ENCODE measurements around the gene LRRC47. TPM values are rescaled to one million over a fixed set of nuclear protein-coding genes. Genes with fewer than 3 reads are reported as not detected.

The LRRC47 gene
- total RNA-seq, 1 donor from 2014 or later = 55.4 TPM

- H3K4me3 Mint-ChIP-seq = peak overlapping the region; percentile 80
These were observed 51.2 kb downstream of the LRRC47 start for GRCh38 chr1:3745071-3745470.

GRCh38 chr1:3744646-3745045 lies 51.7 kb downstream of the LRRC47 start:
- DNase-seq (ENCODE audit: low spot score in 2 of 2, unreplicated experiment in 2 of 2) = no peak
- Mint-ChIP-seq H3K27me3 (ENCODE audit: low read depth) (peaks cover 8% of the 10 kb centered on the region), H3K27ac (no peak overlapping the region), H3K4me1 (peaks cover 28% of the 10 kb centered on the region), H3K36me3 (peaks cover 7% of the 10 kb centered on the region), H3K4me3 (no peak overlapping the region), H3K9me3 (no peaks in the 10 kb centered on the region)
- TF ChIP-seq, protein P1, sequence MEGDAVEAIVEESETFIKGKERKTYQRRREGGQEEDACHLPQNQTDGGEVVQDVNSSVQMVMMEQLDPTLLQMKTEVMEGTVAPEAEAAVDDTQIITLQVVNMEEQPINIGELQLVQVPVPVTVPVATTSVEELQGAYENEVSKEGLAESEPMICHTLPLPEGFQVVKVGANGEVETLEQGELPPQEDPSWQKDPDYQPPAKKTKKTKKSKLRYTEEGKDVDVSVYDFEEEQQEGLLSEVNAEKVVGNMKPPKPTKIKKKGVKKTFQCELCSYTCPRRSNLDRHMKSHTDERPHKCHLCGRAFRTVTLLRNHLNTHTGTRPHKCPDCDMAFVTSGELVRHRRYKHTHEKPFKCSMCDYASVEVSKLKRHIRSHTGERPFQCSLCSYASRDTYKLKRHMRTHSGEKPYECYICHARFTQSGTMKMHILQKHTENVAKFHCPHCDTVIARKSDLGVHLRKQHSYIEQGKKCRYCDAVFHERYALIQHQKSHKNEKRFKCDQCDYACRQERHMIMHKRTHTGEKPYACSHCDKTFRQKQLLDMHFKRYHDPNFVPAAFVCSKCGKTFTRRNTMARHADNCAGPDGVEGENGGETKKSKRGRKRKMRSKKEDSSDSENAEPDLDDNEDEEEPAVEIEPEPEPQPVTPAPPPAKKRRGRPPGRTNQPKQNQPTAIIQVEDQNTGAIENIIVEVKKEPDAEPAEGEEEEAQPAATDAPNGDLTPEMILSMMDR (IDR thresholded peaks at IDR 0.05; ENCODE audit: unreplicated experiment) = no peak

More at GRCh38 chr1:3745071-3745470, 51.2 kb downstream of the LRRC47 start:
- Mint-ChIP-seq H3K4me1 (peaks cover 28% of the 10 kb centered on the region), H3K9me3 (no peaks in the 10 kb centered on the region), H3K27me3 (ENCODE audit: low read depth) (peaks cover 11% of the 10 kb centered on the region), H3K27ac (no peak overlapping the region), H3K36me3 (peaks cover 7% of the 10 kb centered on the region)
- DNase-seq (ENCODE audit: low spot score in 2 of 2, unreplicated experiment in 2 of 2) = no peak
- TF ChIP-seq, protein P1 (IDR thresholded peaks at IDR 0.05; ENCODE audit: unreplicated experiment) = no peak

DNA sequence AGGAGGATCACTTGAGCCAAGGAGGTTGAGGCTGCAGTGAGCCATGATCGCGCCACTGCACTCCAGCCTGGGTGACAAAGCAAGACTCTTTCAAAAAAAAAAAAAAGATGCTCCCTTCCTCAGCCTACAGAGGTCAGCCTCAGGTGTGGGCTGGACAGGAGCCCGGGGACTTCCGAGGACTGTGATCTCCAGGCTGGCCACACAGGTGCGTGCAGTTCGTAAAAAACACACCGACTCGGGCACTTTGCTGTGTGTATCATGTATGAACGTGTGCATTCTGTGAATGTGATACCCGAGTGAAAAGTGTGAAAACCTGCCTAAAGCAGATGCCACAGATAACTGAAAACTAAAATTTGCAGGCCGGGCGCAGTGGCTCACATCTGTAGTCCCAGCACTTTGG lies 52.5 kb downstream of the LRRC47 start:
- H3K36me3 Mint-ChIP-seq = peaks cover 7% of the 10 kb centered on the region
- no peak overlapping the region for H3K27ac Mint-ChIP-seq
- H3K27me3 Mint-ChIP-seq (ENCODE audit: low read depth) = no peaks in the 10 kb centered on the region
- no peak for DNase-seq (ENCODE audit: low spot score in 2 of 2, unreplicated experiment in 2 of 2)
- TF ChIP-seq, protein P1 (IDR thresholded peaks at IDR 0.05; ENCODE audit: unreplicated experiment) = no peak
- no peak overlapping the region for H3K4me3 Mint-ChIP-seq
- no peaks in the 10 kb centered on the region for H3K9me3 Mint-ChIP-seq
- H3K4me1 Mint-ChIP-seq = peaks cover 28% of the 10 kb centered on the region

- Mint-ChIP-seq H3K27me3 (ENCODE audit: low read depth) (no peaks in the 10 kb centered on the region), H3K36me3 (peaks cover 7% of the 10 kb centered on the region), H3K27ac (no peak overlapping the region), H3K4me3 (no peak overlapping the region), H3K9me3 (no peaks in the 10 kb centered on the region), H3K4me1 (peaks cover 28% of the 10 kb centered on the region)
- DNase-seq (ENCODE audit: low spot score in 2 of 2, unreplicated experiment in 2 of 2) = no peak
- TF ChIP-seq, protein P1 (IDR thresholded peaks at IDR 0.05; ENCODE audit: unreplicated experiment) = no peak
These were observed 52.9 kb downstream of the LRRC47 start for GRCh38 chr1:3743421-3743820.

DNA sequence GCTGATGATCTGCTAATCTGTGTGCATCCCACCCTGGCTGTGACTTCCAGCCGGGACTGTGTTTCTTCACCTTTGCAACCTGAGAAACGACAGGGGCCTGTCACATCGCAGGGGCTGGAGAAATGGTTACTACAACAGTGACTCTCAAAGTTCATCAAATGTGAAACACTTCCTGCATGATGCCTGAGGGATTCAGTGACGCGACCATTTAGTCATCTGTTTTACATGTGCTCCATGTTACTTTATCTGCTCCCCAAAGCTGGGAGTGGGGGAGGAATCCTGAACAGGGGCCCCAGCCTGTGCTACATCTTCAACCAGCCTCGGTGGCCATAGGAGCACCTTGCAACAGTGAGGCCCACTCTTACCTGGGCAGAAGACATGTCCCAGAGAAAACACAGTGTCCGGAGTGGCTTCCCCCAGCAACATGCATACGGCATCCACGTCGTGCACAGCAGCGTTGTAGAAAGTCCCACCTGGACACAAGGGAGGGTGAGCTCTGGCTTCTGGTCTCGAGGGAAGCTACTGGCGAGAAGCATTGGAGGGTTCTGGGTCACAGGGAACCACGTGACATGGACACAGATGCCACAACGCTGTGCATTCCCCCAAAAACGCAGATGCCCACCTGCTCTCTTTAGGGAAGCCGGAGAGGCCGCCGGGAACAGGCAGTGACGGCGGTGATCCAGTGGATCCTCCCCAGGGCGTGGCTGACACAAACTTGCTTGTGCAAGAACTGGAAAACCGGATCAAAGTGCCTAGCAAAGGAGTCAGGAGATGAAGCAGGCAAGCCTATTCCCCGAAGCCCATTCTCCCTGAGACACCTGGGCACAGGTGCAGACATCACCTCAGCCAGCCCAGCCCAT lies 53.6 kb downstream of the LRRC47 start:
- Mint-ChIP-seq H3K36me3 (peaks cover 7% of the 10 kb centered on the region), H3K27ac (no peak overlapping the region), H3K27me3 (ENCODE audit: low read depth) (no peaks in the 10 kb centered on the region), H3K4me3 (no peak overlapping the region), H3K9me3 (no peaks in the 10 kb centered on the region), H3K4me1 (peaks cover 23% of the 10 kb centered on the region)
- no peak for DNase-seq (ENCODE audit: low spot score in 2 of 2, unreplicated experiment in 2 of 2)
- TF ChIP-seq, protein P1 (IDR thresholded peaks at IDR 0.05; ENCODE audit: unreplicated experiment) = no peak

Data from mesothelial cell of epicardium (in vitro differentiated cells).